Endothelial cell of umbilical vein (primary cell): ENCODE results near the gene SLC7A10. TPM values are rescaled to one million over a fixed set of nuclear protein-coding genes. Genes with fewer than 3 reads are reported as not detected.

ENCODE experiments used
- BruUV-seq: library from RNA; stranded (reverse); fragments of 400-500 nt; replicated peaks from 2 replicates; lab custom pipeline; 2021; lab: Mats Ljungman, UMichigan
- CTCF ChIA-PET: fragments of 300-600, 350-600 bp; sonication (Branson Sonifier 250); formaldehyde crosslinking; loops from one replicate; lab custom pipeline; 2021; ENCODE audit warnings: antibody characterized with exemption, inconsistent platforms; lab: Charles Lee
- POLR2A ChIA-PET: fragments of 300-600, 350-600 bp; sonication (Branson Sonifier 250); formaldehyde crosslinking; loops from one replicate; lab custom pipeline; 2021; ENCODE audit warnings: antibody characterized with exemption, inconsistent platforms; lab: Charles Lee
- DNase-seq: peaks from one replicate; pipeline ENCODE4 v3.0.0-alpha.2; 2011; ENCODE audit warnings: low read depth, low spot score
- FAIRE-seq: peaks from 2 replicates; lab custom pipeline; 2011; peaks lifted over from hg19 to GRCh38; lab: Jason Lieb, UNC
- H2AFZ ChIP-seq: 2 replicates; pipeline ENCODE4 v1.6.0; 2012; ENCODE audit warnings: low read depth, low read length, control low read depth, inconsistent platforms
- H3K27ac ChIP-seq: 2 replicates; pipeline ENCODE4 v1.5.1; 2011; ENCODE audit warnings: low read depth, mild to moderate bottlenecking, control low read depth, low read length, moderate library complexity; ENCODE audit not compliant: insufficient read depth
- H3K27me3 ChIP-seq, 2 experiments: 2 replicates each; pipeline versions ENCODE4 v1.6.0 to v1.6.1; 2011; ENCODE audit warnings: low read length in 2 of 2, mixed read lengths in 1 of 2; ENCODE audit not compliant: control insufficient read depth in 2 of 2, insufficient read depth in 2 of 2
- H3K36me3 ChIP-seq, 2 experiments: 2 replicates in 1 of 2; 3 replicates in 1 of 2; pipeline ENCODE4 v1.5.1; 2011; ENCODE audit warnings: low read length in 2 of 2, mild to moderate bottlenecking in 1 of 2, moderate library complexity in 1 of 2; ENCODE audit not compliant: control insufficient read depth in 2 of 2, insufficient read depth in 2 of 2; ENCODE audit errors: extremely low read depth in 1 of 2
- H3K4me1 ChIP-seq: 3 replicates; pipeline ENCODE4 v1.5.1; 2011; ENCODE audit warnings: mild to moderate bottlenecking, low read length; ENCODE audit not compliant: control insufficient read depth, insufficient read depth; ENCODE audit errors: extremely low read depth
- H3K4me2 ChIP-seq: 2 replicates; pipeline ENCODE4 v1.6.1; 2011; ENCODE audit warnings: low read length, control low read depth, mixed read lengths; ENCODE audit not compliant: insufficient read depth
- H3K4me3 ChIP-seq, 3 experiments: fragments of 200-600 bp in 1 of 3; sonication (generic), shearing (Covaris generic) in 1 of 3; replicated peaks in 1 of 3; 2 replicates each; pipeline ENCODE4 v1.5.1; 2011 to 2016; ENCODE audit warnings: control low read depth in 3 of 3, low read length in 3 of 3, mild to moderate bottlenecking in 2 of 3, inconsistent platforms in 1 of 3, low read depth in 1 of 3, moderate library complexity in 1 of 3; ENCODE audit not compliant: insufficient read depth in 1 of 3
- H3K79me2 ChIP-seq: 2 replicates; pipeline ENCODE4 v1.6.0; 2012; ENCODE audit warnings: low read length, inconsistent platforms; ENCODE audit not compliant: control insufficient read depth, insufficient read depth
- H3K9ac ChIP-seq: replicated peaks from 2 replicates; pipeline ENCODE3; 2011; ENCODE audit warnings: low read length, control low read depth; ENCODE audit not compliant: insufficient read depth; ENCODE audit errors: extremely low read depth
- H3K9me1 ChIP-seq: replicated peaks from 3 replicates; pipeline ENCODE4 v1.6.0; 2011; ENCODE audit warnings: mild to moderate bottlenecking, low read length; ENCODE audit not compliant: control insufficient read depth, insufficient read depth; ENCODE audit errors: extremely low read depth
- H3K9me3 ChIP-seq: replicated peaks from 2 replicates; pipeline ENCODE4 v1.5.1; 2012; ENCODE audit warnings: low read length, inconsistent platforms; ENCODE audit not compliant: control insufficient read depth, insufficient read depth
- H4K20me1 ChIP-seq: replicated peaks from 2 replicates; pipeline ENCODE3; 2011; ENCODE audit warnings: mild to moderate bottlenecking, low read length; ENCODE audit not compliant: control insufficient read depth, insufficient read depth; ENCODE audit errors: extremely low read depth
- EZH2 ChIP-seq: IDR thresholded peaks from 2 replicates; pipeline ENCODE4 v1.6.1; 2012; ENCODE audit warnings: borderline replicate concordance, low read depth, mild to moderate bottlenecking, moderate library complexity, low read length, inconsistent platforms; ENCODE audit not compliant: severe bottlenecking
- FOS ChIP-seq: IDR thresholded peaks from 2 replicates; pipeline ENCODE4 v1.6.1; 2011; ENCODE audit warnings: mild to moderate bottlenecking, low read length, moderate library complexity, borderline replicate concordance; ENCODE audit not compliant: insufficient read depth
- GATA2 ChIP-seq: IDR thresholded peaks from 2 replicates; pipeline ENCODE4 v1.7.0; 2011; ENCODE audit warnings: low read depth, mild to moderate bottlenecking, moderate library complexity, mixed read lengths, low read length; ENCODE audit not compliant: insufficient read length, insufficient read depth
- JUN ChIP-seq: IDR thresholded peaks from 2 replicates; pipeline ENCODE4 v1.6.1; 2011; ENCODE audit warnings: borderline replicate concordance, low read depth; ENCODE audit not compliant: insufficient read length, insufficient read depth
- MYC ChIP-seq: IDR thresholded peaks from one replicate; pipeline ENCODE4 v1.6.1; 2011; ENCODE audit warnings: mild to moderate bottlenecking, low read depth, low read length
- POLR2A ChIP-seq: IDR thresholded peaks from 2 replicates; pipeline ENCODE4 v1.6.1; 2012; ENCODE audit warnings: low read depth, mild to moderate bottlenecking, control low read depth, low read length
- POLR2AphosphoS5 ChIP-seq: IDR thresholded peaks from 2 replicates; pipeline ENCODE4 v1.6.1; 2012; ENCODE audit warnings: low read depth, mild to moderate bottlenecking, control low read depth, low read length, moderate library complexity; ENCODE audit not compliant: insufficient read depth
- dilution Hi-C: fragments of 300-500 bp; cut with MboI; formaldehyde crosslinking; loops from one replicate; pipeline ENCODE4 v1.15.0; 2019; ENCODE audit warnings: low sequenced_read_pairs; ENCODE audit not compliant: extremely low pct_ligation_motif_present
- intact Hi-C: fragments of 100-400 bp; cut with micrococcal nuclease; formaldehyde crosslinking; loops from one replicate; pipeline ENCODE4 v1.10.0; 2022
- polyA plus RNA-seq, 4 experiments: library from polyadenylated mRNA; depleted of rRNA in 3 of 4; stranded (reverse) in 3 of 4; unstranded in 1 of 4; fragments of >200 nt; gene quantifications; 2 replicates each; pipeline versions ENCODE4 v1.2.1 to v1.2.3, GENCODE V29; 2011 to 2012; ENCODE audit warnings: missing spikeins in 1 of 4
- total RNA-seq: library from RNA; stranded (reverse); gene quantifications from 2 replicates; pipeline ENCODE4 v1.2.3, GENCODE V29; 2021
- TF ChIP-seq, protein P1 (sequence below): IDR thresholded peaks from 2 replicates; pipeline ENCODE4 v1.6.1; 2011; ENCODE audit not compliant: insufficient read depth, insufficient read length
- TF ChIP-seq, protein P2 (sequence below), 2 donors: IDR thresholded peaks; 1 replicate in 1 of 2; 2 replicates in 1 of 2; pipeline ENCODE4 v1.5.1; 2011; ENCODE audit warnings: low read length in 2 of 2, mild to moderate bottlenecking in 2 of 2, moderate library complexity in 2 of 2, control low read depth in 1 of 2, inconsistent platforms in 1 of 2, low read depth in 1 of 2; ENCODE audit not compliant: insufficient read depth in 1 of 2; ENCODE audit errors: extremely low read depth in 1 of 2

SLC7A10 gene
- total and polyA plus RNA-seq, 2 donors (not counting 3 experiments of a cell fraction or from before 2014, with no cell fraction given) = not detected

DNA sequence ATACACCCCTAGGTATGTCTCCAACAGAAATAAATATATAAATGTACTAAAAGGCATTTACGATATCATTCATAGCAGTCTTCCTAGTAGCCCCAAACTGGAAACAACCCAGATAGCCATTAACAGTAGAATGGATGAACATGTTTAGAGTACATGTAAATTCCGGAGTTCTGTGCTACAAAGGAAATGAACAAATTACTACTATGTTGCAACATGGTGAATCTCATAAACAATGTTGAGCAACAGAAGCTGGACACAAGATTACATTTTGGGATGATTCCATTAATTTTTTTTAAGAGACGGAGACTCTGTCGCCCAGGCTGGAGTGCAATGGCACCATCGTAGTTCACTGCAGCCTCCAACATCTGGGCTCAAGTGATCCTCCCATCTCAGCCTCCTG, 5.9 kb upstream of the SLC7A10 start:
- FAIRE-seq = no peak
- Histone ChIP-seq H3K9ac (no peak overlapping the region), H3K79me2 (no peaks in the 10 kb centered on the region), H3K4me3 (no peak overlapping the region), H3K9me1 (no peaks in the 10 kb centered on the region), H3K4me1 (no peaks in the 10 kb centered on the region), H4K20me1 (no peaks in the 10 kb centered on the region), H3K36me3 (no peaks in the 10 kb centered on the region), H3K27ac (no peak overlapping the region), H3K27me3 (peaks cover 9 to 18% of the 10 kb centered on the region in 2 experiments), H3K4me2 (no peak overlapping the region), H2AFZ (no peak overlapping the region), H3K9me3 (no peaks in the 10 kb centered on the region)
- intact Hi-C loops (no loop called here), dilution Hi-C loops (no loop called here)
- no peak for DNase-seq
- ChIA-PET POLR2A (no interaction called here), CTCF (interaction anchor here (1.2 kb wide), 1 partner anchor 176 kb away, joined by 3 read pairs; no protein-coding TSS in a partner anchor)
- no peak for TF ChIP-seq POLR2AphosphoS5
- no peak for TF ChIP-seq MYC
- TF ChIP-seq JUN = no peak
- TF ChIP-seq, protein P1, sequence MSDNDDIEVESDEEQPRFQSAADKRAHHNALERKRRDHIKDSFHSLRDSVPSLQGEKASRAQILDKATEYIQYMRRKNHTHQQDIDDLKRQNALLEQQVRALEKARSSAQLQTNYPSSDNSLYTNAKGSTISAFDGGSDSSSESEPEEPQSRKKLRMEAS = no peak
- TF ChIP-seq, protein P2, sequence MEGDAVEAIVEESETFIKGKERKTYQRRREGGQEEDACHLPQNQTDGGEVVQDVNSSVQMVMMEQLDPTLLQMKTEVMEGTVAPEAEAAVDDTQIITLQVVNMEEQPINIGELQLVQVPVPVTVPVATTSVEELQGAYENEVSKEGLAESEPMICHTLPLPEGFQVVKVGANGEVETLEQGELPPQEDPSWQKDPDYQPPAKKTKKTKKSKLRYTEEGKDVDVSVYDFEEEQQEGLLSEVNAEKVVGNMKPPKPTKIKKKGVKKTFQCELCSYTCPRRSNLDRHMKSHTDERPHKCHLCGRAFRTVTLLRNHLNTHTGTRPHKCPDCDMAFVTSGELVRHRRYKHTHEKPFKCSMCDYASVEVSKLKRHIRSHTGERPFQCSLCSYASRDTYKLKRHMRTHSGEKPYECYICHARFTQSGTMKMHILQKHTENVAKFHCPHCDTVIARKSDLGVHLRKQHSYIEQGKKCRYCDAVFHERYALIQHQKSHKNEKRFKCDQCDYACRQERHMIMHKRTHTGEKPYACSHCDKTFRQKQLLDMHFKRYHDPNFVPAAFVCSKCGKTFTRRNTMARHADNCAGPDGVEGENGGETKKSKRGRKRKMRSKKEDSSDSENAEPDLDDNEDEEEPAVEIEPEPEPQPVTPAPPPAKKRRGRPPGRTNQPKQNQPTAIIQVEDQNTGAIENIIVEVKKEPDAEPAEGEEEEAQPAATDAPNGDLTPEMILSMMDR (IDR thresholded peaks at IDR 0.05; ENCODE audit: extremely low read depth in 1 of 2, insufficient read depth in 1 of 2, low read depth in 1 of 2, low read length in 2 of 2) = no peak
- no peak for TF ChIP-seq GATA2
- no peak for TF ChIP-seq POLR2A
- TF ChIP-seq FOS = no peak
- no peak for TF ChIP-seq EZH2
- BruUV-seq = no TSS peak
